HepG2 (cell line): ENCODE results near the gene TMEM217. TPM values are rescaled to one million over a fixed set of nuclear protein-coding genes. Genes with fewer than 3 reads are reported as not detected.
A peak's percentile ranks its signal among the peaks of the same experiment; 100 is the strongest.

Experiments used
- ATF7-NPFF ChIP-seq: sonication (generic); formaldehyde crosslinking; IDR thresholded peaks from 2 replicates; pipeline ENCODE4 v1.8.1; 2023; ENCODE audit warnings: mild to moderate bottlenecking, low read depth, missing genetic modification reagents, moderate library complexity
- BORCS8-MEF2B ChIP-seq: sonication (generic); formaldehyde crosslinking; IDR thresholded peaks from 2 replicates; pipeline ENCODE4 v1.8.0; 2022; ENCODE audit warnings: mild to moderate bottlenecking, missing genetic modification reagents
- CAMTA2 ChIP-seq: sonication (generic); formaldehyde crosslinking; IDR thresholded peaks from 2 replicates; pipeline ENCODE4 v1.4.0; 2020; ENCODE audit warnings: mild to moderate bottlenecking, missing genetic modification reagents, borderline replicate concordance
- ESRRA ChIP-seq: sonication (generic); formaldehyde crosslinking; IDR thresholded peaks from 2 replicates; pipeline ENCODE4 v1.5.1; 2020; ENCODE audit warnings: mild to moderate bottlenecking, low read depth, missing genetic modification reagents
- HDAC1 ChIP-seq: sonication (generic); formaldehyde crosslinking; IDR thresholded peaks from 2 replicates; pipeline ENCODE4 v1.5.1; 2020; ENCODE audit warnings: mild to moderate bottlenecking, missing genetic modification reagents
- KDM5B ChIP-seq: sonication (generic); formaldehyde crosslinking; IDR thresholded peaks from 2 replicates; pipeline ENCODE4 v1.4.0; 2020; ENCODE audit warnings: missing genetic modification reagents, mild to moderate bottlenecking, borderline replicate concordance
- KMT2A ChIP-seq: sonication (generic); formaldehyde crosslinking; IDR thresholded peaks from 2 replicates; pipeline ENCODE4 v1.4.0; 2020; ENCODE audit warnings: missing genetic modification reagents
- KMT2B ChIP-seq: IDR thresholded peaks from 2 replicates; pipeline ENCODE4 v1.6.1; 2016; ENCODE audit warnings: missing genetic modification reagents, missing compliant biosample characterization
- NFRKB ChIP-seq: fragments of 450-650 bp; IDR thresholded peaks from 2 replicates; pipeline ENCODE4 v1.6.1; 2017
- PAX8 ChIP-seq: sonication (generic); formaldehyde crosslinking; IDR thresholded peaks from 2 replicates; pipeline ENCODE4 v1.8.0; 2022; ENCODE audit warnings: mild to moderate bottlenecking, missing genetic modification reagents, borderline replicate concordance
- TOPORS ChIP-seq: sonication (generic); formaldehyde crosslinking; IDR thresholded peaks from 2 replicates; pipeline ENCODE4 v1.8.0; 2023; ENCODE audit warnings: mild to moderate bottlenecking, missing genetic modification reagents
- ZIK1 ChIP-seq: sonication (generic); formaldehyde crosslinking; IDR thresholded peaks from 2 replicates; pipeline ENCODE4 v1.5.0; 2020; ENCODE audit warnings: mild to moderate bottlenecking, low read depth, missing genetic modification reagents, borderline replicate concordance
- ZNF326 ChIP-seq: sonication (generic); formaldehyde crosslinking; IDR thresholded peaks from 2 replicates; pipeline ENCODE4 v1.4.0; 2020; ENCODE audit warnings: missing genetic modification reagents, borderline replicate concordance
- ZNF367 ChIP-seq: sonication (generic); formaldehyde crosslinking; IDR thresholded peaks from 2 replicates; pipeline ENCODE4 v1.4.0; 2020; ENCODE audit warnings: missing genetic modification reagents, borderline replicate concordance
- ZNF382 ChIP-seq: sonication (generic); formaldehyde crosslinking; IDR thresholded peaks from 2 replicates; pipeline ENCODE4 v1.5.0; 2020; ENCODE audit warnings: missing genetic modification reagents, mild to moderate bottlenecking, borderline replicate concordance
- ZNF543 ChIP-seq: sonication (generic); formaldehyde crosslinking; IDR thresholded peaks from 2 replicates; pipeline ENCODE4 v1.4.0; 2020; ENCODE audit warnings: mild to moderate bottlenecking, missing genetic modification reagents
- ZNF615 ChIP-seq: sonication (generic); formaldehyde crosslinking; IDR thresholded peaks from 2 replicates; pipeline ENCODE4 v1.5.0; 2020; ENCODE audit warnings: mild to moderate bottlenecking, missing genetic modification reagents, borderline replicate concordance
- ZNF772 ChIP-seq: sonication (generic); formaldehyde crosslinking; IDR thresholded peaks from 2 replicates; pipeline ENCODE4 v1.5.0; 2020; ENCODE audit warnings: mild to moderate bottlenecking, missing genetic modification reagents
- polyA plus RNA-seq, 8 experiments: library from polyadenylated mRNA; depleted of rRNA in 3 of 8; stranded (reverse) in 7 of 8; unstranded in 1 of 8; fragments of >200 nt; fragmentation: Illumina TruSeq in 4 of 8; extraction: Trizol in 4 of 8; gene quantifications; 2 replicates each; pipeline versions ENCODE4 v1.2.1 to v1.2.3, GENCODE V29; 2011 to 2016; ENCODE audit warnings: low read depth in 4 of 8, missing spikeins in 1 of 8, mixed read lengths in 1 of 8; ENCODE audit not compliant: insufficient read depth in 1 of 8
- total RNA-seq, 5 experiments: library from RNA; depleted of rRNA; stranded (reverse); fragments of >200 nt; fragmentation: Illumina TruSeq; extraction: Trizol; gene quantifications; 2 replicates each; pipeline ENCODE4 v1.2.3, GENCODE V29; 2016; ENCODE audit warnings: low read depth in 1 of 5
- TF ChIP-seq, protein P1 (sequence below): sonication (generic); formaldehyde crosslinking; conservative IDR thresholded peaks from 2 replicates; pipeline ENCODE4 v1.4.0; 2020; ENCODE audit warnings: missing genetic modification reagents
- TF ChIP-seq, protein P2 (sequence below): sonication (generic); formaldehyde crosslinking; IDR thresholded peaks from 2 replicates; pipeline ENCODE4 v1.4.0; 2020; ENCODE audit warnings: mild to moderate bottlenecking, missing genetic modification reagents
- TF ChIP-seq, protein P3 (sequence below): sonication (generic); formaldehyde crosslinking; IDR thresholded peaks from 2 replicates; pipeline ENCODE4 v1.4.0; 2020; ENCODE audit warnings: missing genetic modification reagents, borderline replicate concordance

TMEM217 gene
- total and polyA plus RNA-seq, 2 of the 13 experiments (the other 11 are each of a cell fraction or from before 2014, with no cell fraction given): 2.3 to 3.4 TPM

DNA sequence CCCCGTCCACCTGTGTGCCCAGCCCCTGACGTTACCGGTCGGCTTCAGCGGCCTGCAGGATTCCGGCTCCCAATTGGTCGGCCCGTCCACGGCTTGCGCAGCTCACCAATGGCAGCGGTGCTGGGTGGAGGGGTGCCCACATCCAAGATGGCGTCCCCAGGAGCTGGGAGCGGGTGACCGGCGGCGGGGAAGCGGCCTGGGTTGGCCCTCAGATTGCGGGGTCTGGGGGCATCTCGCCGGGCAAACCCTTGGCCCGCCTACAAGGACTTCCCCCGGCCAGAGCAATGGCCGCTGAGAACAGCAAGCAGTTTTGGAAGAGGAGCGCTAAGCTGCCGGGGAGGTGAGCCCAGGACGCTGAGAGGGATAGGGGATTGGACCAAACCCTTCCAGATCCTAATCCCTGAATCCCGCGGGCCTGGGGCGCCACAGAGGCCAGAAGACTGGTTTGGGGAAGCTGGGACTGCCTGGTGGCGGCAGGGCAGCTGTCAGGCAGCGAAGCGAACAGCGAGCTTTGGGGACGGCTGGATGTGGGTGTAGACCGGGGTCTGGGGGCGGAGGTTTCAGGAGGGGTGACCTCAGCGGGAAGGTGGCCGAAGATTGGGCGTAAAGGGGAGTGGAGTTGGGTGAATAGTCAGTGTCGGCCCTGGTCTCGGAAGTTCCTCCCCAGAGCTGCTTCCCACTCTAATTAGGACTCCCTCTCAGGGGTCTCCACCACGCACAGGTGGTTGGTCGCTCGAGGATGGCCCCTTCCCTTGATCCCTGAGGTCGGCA, at the start of gene TMEM217, which contains the start of gene TBC1D22B (continued):
- TF ChIP-seq ZNF772 (CRISPR knock-in tag): no peak
- peak; percentile 82 for TF ChIP-seq ESRRA
- peak; percentile 94; the same call in 1 of the 2 replicates for TF ChIP-seq KDM5B (CRISPR knock-in tag)
- no peak for TF ChIP-seq ZNF326 (CRISPR knock-in tag)
- TF ChIP-seq ATF7-NPFF (CRISPR knock-in tag): peak; percentile 45; the same call in 1 of the 2 replicates
- TF ChIP-seq, protein P1, sequence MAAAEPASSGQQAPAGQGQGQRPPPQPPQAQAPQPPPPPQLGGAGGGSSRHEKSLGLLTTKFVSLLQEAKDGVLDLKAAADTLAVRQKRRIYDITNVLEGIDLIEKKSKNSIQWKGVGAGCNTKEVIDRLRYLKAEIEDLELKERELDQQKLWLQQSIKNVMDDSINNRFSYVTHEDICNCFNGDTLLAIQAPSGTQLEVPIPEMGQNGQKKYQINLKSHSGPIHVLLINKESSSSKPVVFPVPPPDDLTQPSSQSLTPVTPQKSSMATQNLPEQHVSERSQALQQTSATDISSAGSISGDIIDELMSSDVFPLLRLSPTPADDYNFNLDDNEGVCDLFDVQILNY (CRISPR knock-in tag): peak; percentile 13; the same call in 1 of the 2 replicates
- TF ChIP-seq, protein P2, sequence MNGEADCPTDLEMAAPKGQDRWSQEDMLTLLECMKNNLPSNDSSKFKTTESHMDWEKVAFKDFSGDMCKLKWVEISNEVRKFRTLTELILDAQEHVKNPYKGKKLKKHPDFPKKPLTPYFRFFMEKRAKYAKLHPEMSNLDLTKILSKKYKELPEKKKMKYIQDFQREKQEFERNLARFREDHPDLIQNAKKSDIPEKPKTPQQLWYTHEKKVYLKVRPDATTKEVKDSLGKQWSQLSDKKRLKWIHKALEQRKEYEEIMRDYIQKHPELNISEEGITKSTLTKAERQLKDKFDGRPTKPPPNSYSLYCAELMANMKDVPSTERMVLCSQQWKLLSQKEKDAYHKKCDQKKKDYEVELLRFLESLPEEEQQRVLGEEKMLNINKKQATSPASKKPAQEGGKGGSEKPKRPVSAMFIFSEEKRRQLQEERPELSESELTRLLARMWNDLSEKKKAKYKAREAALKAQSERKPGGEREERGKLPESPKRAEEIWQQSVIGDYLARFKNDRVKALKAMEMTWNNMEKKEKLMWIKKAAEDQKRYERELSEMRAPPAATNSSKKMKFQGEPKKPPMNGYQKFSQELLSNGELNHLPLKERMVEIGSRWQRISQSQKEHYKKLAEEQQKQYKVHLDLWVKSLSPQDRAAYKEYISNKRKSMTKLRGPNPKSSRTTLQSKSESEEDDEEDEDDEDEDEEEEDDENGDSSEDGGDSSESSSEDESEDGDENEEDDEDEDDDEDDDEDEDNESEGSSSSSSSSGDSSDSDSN (CRISPR knock-in tag): peak; percentile 96
- TF ChIP-seq, protein P3, sequence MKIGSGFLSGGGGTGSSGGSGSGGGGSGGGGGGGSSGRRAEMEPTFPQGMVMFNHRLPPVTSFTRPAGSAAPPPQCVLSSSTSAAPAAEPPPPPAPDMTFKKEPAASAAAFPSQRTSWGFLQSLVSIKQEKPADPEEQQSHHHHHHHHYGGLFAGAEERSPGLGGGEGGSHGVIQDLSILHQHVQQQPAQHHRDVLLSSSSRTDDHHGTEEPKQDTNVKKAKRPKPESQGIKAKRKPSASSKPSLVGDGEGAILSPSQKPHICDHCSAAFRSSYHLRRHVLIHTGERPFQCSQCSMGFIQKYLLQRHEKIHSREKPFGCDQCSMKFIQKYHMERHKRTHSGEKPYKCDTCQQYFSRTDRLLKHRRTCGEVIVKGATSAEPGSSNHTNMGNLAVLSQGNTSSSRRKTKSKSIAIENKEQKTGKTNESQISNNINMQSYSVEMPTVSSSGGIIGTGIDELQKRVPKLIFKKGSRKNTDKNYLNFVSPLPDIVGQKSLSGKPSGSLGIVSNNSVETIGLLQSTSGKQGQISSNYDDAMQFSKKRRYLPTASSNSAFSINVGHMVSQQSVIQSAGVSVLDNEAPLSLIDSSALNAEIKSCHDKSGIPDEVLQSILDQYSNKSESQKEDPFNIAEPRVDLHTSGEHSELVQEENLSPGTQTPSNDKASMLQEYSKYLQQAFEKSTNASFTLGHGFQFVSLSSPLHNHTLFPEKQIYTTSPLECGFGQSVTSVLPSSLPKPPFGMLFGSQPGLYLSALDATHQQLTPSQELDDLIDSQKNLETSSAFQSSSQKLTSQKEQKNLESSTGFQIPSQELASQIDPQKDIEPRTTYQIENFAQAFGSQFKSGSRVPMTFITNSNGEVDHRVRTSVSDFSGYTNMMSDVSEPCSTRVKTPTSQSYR: peak; percentile 86
- peak; percentile 92 for TF ChIP-seq NFRKB
- TF ChIP-seq ZIK1 (CRISPR knock-in tag): peak; percentile 44; the same call in 1 of the 2 replicates
- TF ChIP-seq ZNF615: 0 out of 2 replicates have a peak, but pooled peaks have one; percentile 53
- TF ChIP-seq TOPORS (CRISPR knock-in tag): 0 out of 2 replicates have a peak, but pooled peaks have one; percentile 85
- 0 out of 2 replicates have a peak, but pooled peaks have one; percentile 84 for TF ChIP-seq CAMTA2 (CRISPR knock-in tag)
- 0 out of 2 replicates have a peak, but pooled peaks have one; percentile 34 for TF ChIP-seq ZNF543 (CRISPR knock-in tag)
- peak; percentile 95 for TF ChIP-seq BORCS8-MEF2B (CRISPR knock-in tag)
- peak; percentile 90 for TF ChIP-seq KMT2A
- peak; percentile 97 for TF ChIP-seq HDAC1 (CRISPR knock-in tag)
- no peak for TF ChIP-seq ZNF382 (CRISPR knock-in tag)
- 0 out of 2 replicates have a peak, but pooled peaks have one; percentile 17 for TF ChIP-seq ZNF367
- 0 out of 2 replicates have a peak, but pooled peaks have one; percentile 18 for TF ChIP-seq PAX8
- TF ChIP-seq KMT2B (CRISPR knock-in tag): peak; percentile 97
